ENCODE data around the gene CDH23.

Gene CDH23

DNA sequence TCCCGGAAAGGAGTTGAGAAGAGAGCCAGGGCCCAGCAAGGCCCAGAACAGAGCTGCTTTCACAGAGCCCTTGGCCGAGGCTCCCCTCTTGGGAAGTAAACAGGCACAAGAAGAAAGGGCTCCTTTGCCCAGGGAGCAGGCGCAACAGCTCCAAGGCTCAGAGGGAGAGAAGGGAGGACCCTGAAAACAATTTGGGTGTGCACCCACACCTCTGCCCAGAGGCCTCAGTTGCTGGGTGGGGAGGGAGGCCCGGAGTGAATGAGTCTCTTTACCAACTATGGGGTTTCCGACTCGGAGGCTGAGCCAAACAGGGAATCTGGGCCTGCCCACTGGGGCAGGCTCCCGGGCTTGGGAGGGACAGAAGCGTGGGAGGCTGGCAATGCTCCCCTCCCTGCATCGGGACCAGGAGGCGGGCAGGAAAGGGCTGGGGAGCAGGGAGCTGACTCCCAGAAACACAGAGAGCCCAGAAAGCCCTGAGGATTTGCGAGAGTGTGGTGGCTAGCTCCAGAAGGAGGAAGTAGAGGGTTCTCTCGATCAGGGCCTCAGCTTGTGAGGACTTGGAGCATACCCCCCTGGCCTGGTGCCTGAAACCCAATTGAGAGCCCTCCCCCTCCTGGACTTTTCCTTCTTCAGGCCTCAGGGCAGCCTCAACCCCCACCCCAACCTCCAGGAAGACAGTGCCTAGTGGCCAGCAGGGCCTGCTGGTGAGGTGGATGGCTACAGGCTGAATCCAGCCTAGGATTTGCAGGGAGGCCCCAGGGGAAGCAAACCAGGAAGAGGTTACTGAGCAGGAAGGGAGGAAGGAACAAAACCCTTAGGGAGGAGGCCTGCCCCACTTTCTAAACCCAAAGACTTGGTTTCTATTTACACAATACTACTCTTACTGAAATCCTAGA is 316.7 kb downstream of the CDH23 start:
- DNase-seq (ENCODE audit: extremely low read depth in 1 of 2, low read depth in 1 of 2), result peak in 1 of 2 donors; percentile 42

DNA sequence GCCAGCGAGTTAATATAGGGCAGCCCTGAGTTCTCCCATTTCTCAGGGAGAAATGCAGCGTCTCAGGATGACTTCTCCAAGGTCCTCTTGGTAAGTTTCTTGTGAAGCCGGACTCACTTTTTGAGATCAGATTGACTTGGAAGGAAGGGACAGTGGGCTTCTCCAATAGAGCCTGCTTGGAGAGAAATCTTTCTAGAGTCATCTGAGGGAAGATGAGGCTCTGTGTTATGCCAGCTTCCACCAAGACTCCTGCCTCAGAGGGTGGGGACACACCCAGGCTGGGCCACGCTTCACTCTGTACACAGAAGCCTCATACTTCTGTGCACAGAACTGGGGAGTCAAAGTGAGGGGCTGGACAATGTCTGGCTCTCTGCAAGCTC is 317.3 kb downstream of the CDH23 start:
- DNase-seq (ENCODE audit: extremely low read depth in 1 of 2, low read depth in 1 of 2), result no peak

DNA sequence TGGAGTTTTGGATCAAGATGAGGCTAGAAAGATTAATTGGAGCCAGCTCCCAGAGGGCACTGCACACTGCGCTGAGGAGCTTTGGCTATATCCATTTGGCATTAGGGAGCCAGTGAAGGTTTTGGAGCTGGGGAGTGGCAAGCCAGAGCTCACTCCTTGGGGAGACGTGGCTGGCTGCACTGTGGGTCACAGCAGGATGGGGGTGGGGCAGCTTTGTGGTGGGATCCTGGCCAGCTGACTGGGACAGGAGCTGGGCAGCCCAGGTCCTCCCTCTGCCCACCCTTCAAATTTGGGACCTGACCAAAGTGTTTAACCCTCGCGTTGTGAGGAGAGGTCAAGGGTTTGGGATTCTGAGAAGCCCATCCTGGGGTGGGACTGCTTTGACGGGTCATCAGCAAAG is 317.9 kb downstream of the CDH23 start:
- no peak for DNase-seq (ENCODE audit: extremely low read depth in 1 of 2, low read depth in 1 of 2)

DNA sequence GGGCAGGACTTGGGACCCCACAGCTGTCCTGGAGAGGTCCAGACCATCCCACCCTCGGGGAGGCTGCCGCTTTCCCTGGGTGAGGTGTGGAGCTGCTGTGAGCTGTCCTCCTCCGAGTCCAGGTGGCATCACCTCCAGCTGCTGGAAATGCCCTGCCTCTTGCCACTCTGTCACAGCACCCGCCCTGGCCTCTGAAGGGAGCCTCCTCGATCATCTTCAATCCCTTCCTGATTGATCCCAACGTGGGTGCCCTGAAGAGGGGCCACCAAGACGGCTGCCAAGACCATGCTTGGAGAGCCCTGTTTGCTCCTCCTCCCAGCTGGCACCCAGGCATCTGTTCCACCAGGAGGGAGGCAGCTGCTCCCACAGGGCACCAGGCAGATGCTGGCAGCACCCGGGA is 318.3 kb downstream of the CDH23 start:
- no peak for DNase-seq (ENCODE audit: extremely low read depth in 1 of 2, low read depth in 1 of 2)

DNA sequence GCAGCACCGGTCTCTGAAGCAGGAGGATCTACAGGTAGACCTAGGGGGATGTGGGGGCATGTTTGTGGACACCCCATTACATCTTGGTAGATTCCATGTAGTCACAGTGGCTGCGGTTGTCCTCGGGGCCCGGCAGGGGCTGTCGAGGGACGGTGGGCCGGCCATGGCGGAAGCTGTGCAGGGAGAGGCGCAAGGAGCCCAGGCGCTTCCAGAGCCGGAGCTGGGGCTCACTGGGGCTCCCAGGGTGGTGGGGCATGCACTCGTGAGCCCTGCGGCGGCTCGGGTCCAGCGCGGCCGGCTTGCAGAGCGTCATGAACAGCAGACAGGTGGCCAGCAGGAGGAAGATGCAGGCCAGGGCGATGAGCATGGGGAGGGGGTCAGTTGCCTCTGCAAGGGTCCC is 319.1 kb downstream of the CDH23 start:
- DNase-seq (ENCODE audit: extremely low read depth in 1 of 2, low read depth in 1 of 2), result no peak

DNA sequence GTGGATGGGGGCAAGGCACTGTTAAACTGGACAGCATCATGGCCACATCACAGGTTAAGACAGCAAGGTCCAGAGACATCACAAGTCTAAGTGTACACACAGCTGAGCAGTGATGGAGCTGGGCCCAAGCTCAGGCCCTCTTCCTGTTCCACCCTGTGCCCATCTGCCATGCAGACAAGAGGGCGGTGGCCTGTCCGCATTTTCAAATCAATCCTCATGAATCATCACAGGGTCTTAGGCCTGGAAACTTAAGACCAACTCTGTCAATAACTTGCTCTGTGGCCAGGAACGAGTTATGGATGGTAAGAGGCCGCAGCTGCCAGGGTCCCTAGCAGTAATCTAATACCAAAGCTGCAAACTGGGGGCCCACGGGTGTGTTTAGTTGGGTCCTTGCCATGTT is 319.7 kb downstream of the CDH23 start:
- no peak for DNase-seq (ENCODE audit: extremely low read depth in 1 of 2, low read depth in 1 of 2)

DNA sequence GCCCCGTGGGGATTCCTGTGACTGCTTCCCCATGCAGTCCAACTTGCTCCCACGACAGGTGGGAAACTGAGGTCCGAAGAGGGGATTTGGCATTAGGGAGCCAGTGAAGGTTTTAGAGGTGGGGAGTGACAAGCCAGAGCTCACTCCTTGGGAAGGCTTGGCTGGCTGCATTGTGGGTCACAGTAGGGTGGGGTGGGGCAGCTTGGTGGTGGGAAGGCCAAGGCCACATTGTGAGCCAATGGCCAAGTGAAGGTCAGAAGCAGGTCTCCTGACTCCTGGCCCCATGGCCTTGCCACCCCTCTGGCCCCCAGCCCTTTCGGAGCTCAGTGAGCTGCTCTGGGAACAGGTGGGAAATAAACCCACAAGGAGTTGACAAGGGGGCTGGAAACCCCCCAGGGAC is 320.3 kb downstream of the CDH23 start:
- no peak for DNase-seq (ENCODE audit: extremely low read depth in 1 of 2, low read depth in 1 of 2)

DNA sequence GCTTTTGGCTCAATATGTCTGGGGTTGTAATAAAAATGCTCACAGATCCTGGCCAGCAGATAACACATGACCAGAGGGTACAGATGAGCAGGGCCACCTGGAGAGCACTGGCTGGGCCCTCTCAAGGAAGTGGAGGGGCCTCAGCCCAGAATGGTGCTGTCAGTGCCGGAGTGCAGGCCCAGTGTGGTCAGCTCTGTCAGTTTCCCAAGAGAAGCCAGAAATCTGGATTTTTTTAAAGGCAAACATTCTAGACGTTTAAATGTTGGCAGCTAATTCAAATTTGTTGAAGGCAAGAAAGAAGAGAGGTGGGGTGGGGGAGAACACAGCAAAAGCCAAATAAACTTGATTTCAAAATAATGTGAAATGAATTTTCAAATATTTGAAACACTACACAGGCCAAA is 320.8 kb downstream of the CDH23 start:
- DNase-seq (ENCODE audit: extremely low read depth in 1 of 2, low read depth in 1 of 2), result no peak

DNA sequence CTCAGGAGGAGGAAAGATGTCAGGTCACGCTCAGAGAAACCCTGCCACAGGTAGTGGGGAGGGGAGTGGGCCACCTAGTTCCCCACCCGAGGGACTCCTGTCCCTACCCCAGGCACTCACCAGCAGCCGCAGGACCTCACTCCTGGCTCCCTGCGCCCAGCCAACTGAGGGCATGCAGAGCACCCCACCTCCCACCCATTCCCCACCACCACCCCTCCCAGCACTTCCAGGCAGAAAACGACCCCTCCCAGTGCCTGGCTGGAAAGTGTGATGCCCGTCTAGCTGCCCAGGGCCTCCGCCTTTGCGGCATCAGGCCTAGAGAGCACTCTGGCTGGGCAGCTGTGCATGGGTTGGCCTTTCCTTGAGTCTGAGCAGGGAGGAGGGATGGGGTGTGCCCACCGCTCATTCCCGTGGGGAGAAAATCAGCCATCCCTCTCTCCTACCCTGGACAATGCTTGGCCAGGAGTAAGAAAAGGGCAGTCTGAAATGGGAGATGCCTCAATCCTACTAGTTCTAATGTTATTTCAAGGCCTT is 321.5 kb downstream of the CDH23 start:
- DNase-seq (ENCODE audit: extremely low read depth in 1 of 2, low read depth in 1 of 2), result no peak

DNA sequence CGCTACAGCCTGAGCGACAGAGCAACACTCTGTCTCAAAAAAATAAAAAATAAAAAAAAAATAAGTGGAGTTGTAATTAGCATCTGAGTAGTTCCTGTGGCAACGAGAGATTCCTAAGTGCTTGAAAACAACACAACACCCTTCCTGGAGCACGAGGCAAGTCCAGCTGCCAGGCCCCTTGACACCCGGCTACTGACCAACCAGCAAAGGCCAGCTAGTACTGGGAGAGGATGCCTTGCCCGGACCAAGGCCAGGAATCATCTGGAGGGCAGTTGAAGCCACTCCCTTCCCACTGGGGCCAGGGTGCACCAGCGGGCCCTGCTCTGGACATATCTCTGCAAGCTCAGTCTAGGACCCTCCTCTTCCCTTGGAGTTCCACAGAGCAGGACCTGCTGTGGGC is 322.3 kb downstream of the CDH23 start:
- DNase-seq (ENCODE audit: extremely low read depth in 1 of 2, low read depth in 1 of 2), result no peak

DNA sequence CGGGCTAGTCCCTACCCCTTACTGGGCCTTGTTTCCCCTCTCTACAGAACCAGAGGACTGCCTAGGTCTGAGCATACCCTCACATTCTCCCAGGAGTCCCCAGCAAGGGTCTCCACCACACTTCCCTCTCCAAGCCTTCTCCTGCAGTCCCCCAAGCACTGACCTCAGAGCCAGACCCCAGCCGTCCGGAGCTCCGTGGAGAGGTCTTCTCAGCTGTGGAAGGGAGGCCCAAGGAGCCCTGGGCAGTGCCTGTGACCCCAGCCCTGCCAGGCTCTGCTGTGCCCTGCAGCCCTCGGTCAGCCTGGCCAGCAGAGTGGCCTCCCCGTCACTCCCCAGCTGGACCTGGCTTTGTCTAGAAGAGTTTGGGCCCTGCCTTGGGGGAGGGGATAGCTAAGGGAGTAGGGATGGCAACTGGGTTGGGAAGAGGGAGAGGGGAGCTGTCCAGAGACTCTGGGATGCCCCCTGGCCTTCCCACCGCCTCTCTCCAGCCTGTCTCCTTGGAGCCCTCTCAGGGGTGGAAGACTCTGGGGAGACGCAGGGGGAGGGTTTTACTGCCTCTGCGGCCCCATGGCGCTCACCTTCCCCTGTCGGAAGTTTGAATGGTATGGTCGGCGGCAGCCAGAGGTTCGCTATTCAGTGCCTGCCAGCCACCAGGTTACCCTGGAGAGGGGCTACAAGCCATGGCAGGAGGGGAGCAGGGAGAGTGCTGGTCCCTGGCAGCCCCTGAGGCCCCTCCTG is 322.9 kb downstream of the CDH23 start, which contains the start of gene C10orf105:
C10orf105 (minus strand) TSS at position 315 of the 738 bp plus-strand sequence. CDS start 3,441 bp downstream, outside the sequence.
- no peak for DNase-seq (ENCODE audit: extremely low read depth in 1 of 2, low read depth in 1 of 2)

DNA sequence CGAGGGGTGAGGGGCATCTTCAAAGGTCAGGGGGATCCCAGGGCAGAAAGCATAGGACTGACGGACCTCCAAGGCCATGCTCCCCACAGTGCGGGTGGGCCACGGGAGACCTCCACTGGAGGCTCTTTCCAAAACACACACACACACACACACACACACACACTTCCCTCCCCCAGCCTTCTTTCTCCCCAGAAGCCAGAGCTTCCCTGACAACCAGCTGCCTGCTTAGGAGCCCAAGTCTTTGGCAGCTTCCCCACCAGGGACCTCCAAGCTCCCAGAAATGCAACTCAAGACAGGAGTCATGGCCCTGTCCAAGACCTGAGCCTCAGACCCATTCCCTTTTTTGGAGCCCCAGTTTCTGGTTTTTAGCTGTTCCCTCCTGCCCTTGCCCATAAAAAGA is 323.6 kb downstream of the CDH23 start:
- no peak for DNase-seq (ENCODE audit: extremely low read depth in 1 of 2, low read depth in 1 of 2)

DNA sequence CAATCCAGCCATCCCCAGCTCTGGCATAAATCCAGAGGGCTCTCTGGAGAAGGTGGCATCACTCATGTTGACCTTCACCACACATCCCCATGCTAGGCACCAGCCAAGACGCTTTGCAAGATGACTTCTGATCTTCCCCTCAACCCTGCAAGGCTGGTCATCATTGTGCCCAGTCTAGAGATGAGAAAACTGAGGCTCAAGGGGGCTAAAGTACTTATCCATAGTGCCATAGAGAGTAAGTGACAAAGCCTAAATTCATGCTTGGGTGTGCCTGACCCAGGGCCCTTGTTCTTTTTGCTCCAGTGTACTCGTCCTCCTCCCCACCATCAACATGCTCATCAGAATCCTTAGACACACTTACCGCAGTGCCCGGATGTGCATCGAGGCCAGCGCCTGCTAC is 324.6 kb downstream of the CDH23 start:
- no peak for DNase-seq (ENCODE audit: extremely low read depth in 1 of 2, low read depth in 1 of 2)

DNA sequence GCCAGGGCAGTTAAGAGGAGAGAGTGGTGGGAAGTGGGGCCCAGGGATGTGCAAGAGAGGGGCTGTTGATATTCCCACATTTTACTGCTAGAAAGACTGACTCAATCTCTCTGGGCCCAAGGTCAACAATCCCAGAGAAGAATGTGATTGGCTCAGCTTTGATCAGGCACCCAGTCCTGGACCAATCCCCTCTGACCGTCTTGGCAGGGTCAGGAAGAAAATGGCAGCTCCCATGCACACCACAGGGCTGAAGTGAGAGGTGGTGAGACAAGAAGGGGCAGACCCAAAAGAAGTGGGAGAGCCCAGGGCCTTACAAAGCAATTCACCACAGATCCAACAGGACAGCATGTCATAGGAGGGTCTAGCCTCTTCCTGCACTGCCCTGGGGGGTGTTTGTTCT is 326.1 kb downstream of the CDH23 start:
- DNase-seq (ENCODE audit: extremely low read depth in 1 of 2, low read depth in 1 of 2), result no peak

DNA sequence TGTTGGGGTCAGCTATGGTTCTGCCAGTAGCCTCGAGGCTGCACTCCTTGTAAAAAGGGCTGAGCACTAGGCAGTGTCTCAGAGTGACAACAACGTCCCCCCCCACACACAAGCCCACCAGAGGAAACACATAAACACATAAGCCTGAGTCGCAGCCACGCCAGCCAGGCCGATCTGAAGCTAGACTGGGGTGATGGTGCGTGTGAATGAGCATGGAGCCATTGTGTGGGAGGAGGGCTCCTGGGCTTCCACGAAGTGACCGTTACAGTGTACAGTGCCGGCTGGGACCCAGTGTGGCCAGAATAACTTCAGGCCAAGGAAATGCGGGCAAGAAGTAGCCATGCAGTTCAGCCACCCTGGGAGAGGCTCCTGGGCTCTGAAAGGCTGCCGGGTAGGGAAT is 326.6 kb downstream of the CDH23 start:
- no peak for DNase-seq (ENCODE audit: extremely low read depth in 1 of 2, low read depth in 1 of 2)

DNA sequence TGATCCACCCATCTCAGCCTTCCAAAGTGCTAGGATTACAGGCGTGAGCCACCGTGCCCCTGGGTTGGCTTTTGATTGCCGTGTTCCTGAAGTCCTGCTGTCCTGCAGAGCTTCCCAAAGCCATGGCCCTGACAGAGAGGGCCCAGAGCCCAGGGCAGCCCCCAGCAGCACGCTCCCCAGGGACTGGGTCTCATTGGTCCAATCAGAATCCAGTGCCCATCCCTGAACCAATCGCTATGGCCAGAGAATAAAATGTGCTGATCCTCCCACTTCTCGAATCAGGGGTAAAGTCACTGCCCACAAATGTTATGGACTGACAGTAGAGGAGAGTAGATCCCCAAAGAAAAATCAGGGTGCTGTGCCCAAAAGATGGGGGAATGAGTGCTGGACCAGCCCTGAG is 327.8 kb downstream of the CDH23 start:
- DNase-seq (ENCODE audit: extremely low read depth in 1 of 2, low read depth in 1 of 2), result no peak

DNA sequence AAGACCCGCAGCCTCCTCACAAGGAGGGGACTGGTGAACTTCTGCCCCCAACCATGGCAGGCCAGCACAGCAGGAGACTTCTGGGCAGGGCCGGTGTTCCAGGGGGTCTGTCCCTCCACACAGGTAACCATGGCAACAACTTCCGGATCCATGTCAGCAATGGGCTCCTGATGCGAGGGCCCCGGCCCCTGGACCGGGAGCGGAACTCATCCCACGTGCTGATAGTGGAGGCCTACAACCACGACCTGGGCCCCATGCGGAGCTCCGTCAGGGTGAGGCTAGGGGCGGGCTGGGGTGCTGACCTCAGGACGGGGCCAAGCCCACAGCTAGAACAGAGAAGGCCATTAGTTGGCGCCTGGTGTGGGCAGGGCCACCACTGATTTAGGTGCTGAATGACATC is 328.5 kb downstream of the CDH23 start:
- no peak for DNase-seq (ENCODE audit: extremely low read depth in 1 of 2, low read depth in 1 of 2)

DNA sequence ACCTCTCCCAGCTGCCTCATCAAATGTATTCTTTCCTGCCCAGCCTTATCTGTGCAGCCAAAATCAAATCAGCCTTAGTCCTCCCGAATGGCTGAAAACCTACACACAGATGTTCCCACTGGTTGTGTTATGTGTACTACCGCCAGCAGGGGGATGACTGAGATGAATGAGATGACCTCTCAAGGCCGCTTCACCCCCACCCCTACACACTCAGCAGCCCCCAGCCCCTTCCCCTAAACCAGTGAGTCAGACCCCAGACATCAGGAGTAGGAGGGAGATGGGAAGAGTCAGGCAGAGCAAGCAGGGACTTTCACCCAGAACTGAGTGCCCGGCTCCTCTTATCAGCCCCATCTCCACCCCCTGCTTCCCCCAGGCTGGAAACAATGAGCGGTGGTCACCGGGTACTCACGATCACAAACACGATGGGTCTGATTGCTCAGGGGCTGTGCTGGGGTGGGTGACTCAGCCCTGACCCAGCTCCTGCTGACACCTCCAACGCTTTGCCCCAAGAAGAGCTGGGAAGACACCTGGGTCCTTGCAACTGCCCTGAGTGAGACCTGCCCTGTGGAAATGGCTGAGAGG is 329.4 kb downstream of the CDH23 start:
- DNase-seq (ENCODE audit: extremely low read depth in 1 of 2, low read depth in 1 of 2), result peak; percentile 69 to 88

DNA sequence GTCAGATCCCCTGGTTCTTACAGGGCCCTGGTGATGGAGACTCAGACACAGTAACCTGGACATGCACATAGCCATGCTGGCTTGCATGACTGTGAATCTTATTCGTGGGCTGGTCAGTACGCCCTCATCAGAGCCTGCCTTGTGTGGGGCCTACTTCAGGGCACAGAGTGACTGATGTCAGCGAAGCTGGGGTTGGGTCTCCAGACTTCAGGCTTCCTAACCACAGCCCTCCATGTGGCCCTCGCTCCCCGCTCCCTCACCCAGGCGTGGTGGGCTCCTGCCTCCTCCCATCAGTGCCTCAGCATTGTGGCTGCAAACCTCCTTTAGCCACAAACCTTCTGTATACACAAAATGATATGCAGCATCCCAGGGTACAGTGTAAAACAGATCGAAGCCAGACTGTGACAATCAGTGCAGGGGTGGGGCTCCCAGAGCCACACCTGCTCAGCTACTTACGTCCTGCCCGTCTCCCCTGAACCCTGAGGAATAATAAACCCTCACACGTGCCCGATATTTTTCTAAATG is 329.9 kb downstream of the CDH23 start:
- DNase-seq (ENCODE audit: extremely low read depth in 1 of 2, low read depth in 1 of 2), result peak in 1 of 2 donors; percentile 66

DNA sequence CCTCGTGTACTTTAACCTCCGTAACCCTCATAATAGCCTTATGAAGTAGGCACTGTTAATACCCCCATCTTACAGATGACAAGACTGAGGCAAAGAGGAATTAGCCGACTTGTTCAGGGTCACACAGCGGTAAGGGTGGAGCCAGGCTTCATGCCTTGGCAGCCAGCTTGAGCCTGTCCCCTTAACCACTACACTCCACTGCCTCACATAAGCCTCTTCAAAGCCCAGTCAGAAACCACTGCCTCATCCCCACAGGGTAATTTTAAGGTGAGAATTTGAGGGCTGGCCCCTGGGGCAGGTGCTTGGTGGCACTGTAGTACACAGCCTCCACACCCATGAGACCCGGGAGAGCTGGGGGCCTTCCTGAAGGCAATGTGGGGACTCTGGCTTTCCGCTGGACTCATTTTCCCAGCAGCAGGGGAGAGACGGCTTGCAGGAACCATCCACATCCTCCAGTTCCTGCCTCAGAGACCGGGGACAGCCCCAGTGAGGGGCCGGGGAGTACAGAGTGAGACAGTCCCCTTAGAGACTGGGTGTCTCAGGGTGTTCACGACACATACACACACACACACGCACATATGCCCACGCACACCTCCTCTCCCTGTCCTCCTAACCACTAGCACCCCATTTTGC is 330.5 kb downstream of the CDH23 start:
- DNase-seq (ENCODE audit: extremely low read depth in 1 of 2, low read depth in 1 of 2), result no peak
